ENCODE data around the gene SLC25A33. TPM values are rescaled to one million over a fixed set of nuclear protein-coding genes. Genes with fewer than 3 reads are reported as not detected.
"Not testable (repeated sequence)": the region's sequence is repeated elsewhere in the genome, so short reads cannot be mapped to it uniquely, and the experiment has no call there.

SLC25A33 gene
- total RNA-seq: 10 to 100 TPM; 22.2 to 24.9 (median 22.2) TPM

GRCh38 chr1:9539165-9539828 lies at the start of gene SLC25A33:
SLC25A33 (plus strand) TSS chr1:9539465; CDS start chr1:9539692, 227 bp downstream.
- peaks cover 32% of the 10 kb centered on the region for H3K4me1 Mint-ChIP-seq (ENCODE audit: low read depth)
- peak; percentile 97 for ATAC-seq
- DNase-seq: peak; percentile 98
- H3K36me3 Mint-ChIP-seq (ENCODE audit: insufficient read depth): no peaks in the 10 kb centered on the region
- peak within 1 kb of the TSS; percentile 93 for H3K4me3 Mint-ChIP-seq
- H3K9me3 Mint-ChIP-seq: no peaks in the 10 kb centered on the region
- H3K27me3 Mint-ChIP-seq (ENCODE audit: low read depth): no peaks in the 10 kb centered on the region

GRCh38 chr1:9490605-9491339 lies 48.5 kb upstream of the SLC25A33 start:
- H3K9me3 Mint-ChIP-seq: no peaks in the 10 kb centered on the region
- no peak overlapping the region for H3K4me3 Mint-ChIP-seq
- ATAC-seq (peak; percentile 32 to 74), DNase-seq (peak; percentile 84)
- peaks cover 9% of the 10 kb centered on the region for H3K27me3 Mint-ChIP-seq (ENCODE audit: low read depth)
- H3K4me1 Mint-ChIP-seq (ENCODE audit: low read depth): peaks cover 3% of the 10 kb centered on the region
- no peaks in the 10 kb centered on the region for H3K36me3 Mint-ChIP-seq (ENCODE audit: insufficient read depth)

- Mint-ChIP-seq H3K4me1 (ENCODE audit: low read depth) (peaks cover 3% of the 10 kb centered on the region), H3K4me3 (no peak overlapping the region), H3K9me3 (no peaks in the 10 kb centered on the region), H3K27me3 (ENCODE audit: low read depth) (peaks cover 7% of the 10 kb centered on the region), H3K36me3 (ENCODE audit: insufficient read depth) (no peaks in the 10 kb centered on the region)
- DNase-seq: no peak
- no peak for ATAC-seq
Measured at GRCh38 chr1:9493326-9493725, 45.9 kb upstream of the SLC25A33 start.

- H3K9me3 Mint-ChIP-seq: no peaks in the 10 kb centered on the region
- DNase-seq (peak; percentile 59), ATAC-seq (peak; percentile 90 to 94)
- H3K4me3 Mint-ChIP-seq: peak overlapping the region; percentile 74
- H3K4me1 Mint-ChIP-seq (ENCODE audit: low read depth): peaks cover 3% of the 10 kb centered on the region
- no peaks in the 10 kb centered on the region for H3K36me3 Mint-ChIP-seq (ENCODE audit: insufficient read depth)
- H3K27me3 Mint-ChIP-seq (ENCODE audit: low read depth): peaks cover 5% of the 10 kb centered on the region
Measured at GRCh38 chr1:9494936-9495758, 44.1 kb upstream of the SLC25A33 start.

GRCh38 chr1:9495854-9496374 lies 43.4 kb upstream of the SLC25A33 start:
- no peak for ATAC-seq
- no peaks in the 10 kb centered on the region for H3K9me3 Mint-ChIP-seq
- peaks cover 5% of the 10 kb centered on the region for H3K27me3 Mint-ChIP-seq (ENCODE audit: low read depth)
- peaks cover 3% of the 10 kb centered on the region for H3K4me1 Mint-ChIP-seq (ENCODE audit: low read depth)
- no peak overlapping the region for H3K4me3 Mint-ChIP-seq
- DNase-seq: no peak
- H3K36me3 Mint-ChIP-seq (ENCODE audit: insufficient read depth): no peaks in the 10 kb centered on the region

GRCh38 chr1:9500756-9501754 lies 38.2 kb upstream of the SLC25A33 start:
- ATAC-seq (no peak), DNase-seq (no peak)
- Mint-ChIP-seq H3K36me3 (ENCODE audit: insufficient read depth) (no peaks in the 10 kb centered on the region), H3K4me3 (no peak overlapping the region), H3K27me3 (ENCODE audit: low read depth) (peaks cover 3% of the 10 kb centered on the region), H3K9me3 (no peaks in the 10 kb centered on the region), H3K4me1 (ENCODE audit: low read depth) (no peaks in the 10 kb centered on the region)

- no peak for DNase-seq
- Mint-ChIP-seq H3K4me1 (ENCODE audit: low read depth) (no peaks in the 10 kb centered on the region), H3K4me3 (no peak overlapping the region), H3K27me3 (ENCODE audit: low read depth) (peaks cover 3% of the 10 kb centered on the region), H3K36me3 (ENCODE audit: insufficient read depth) (no peaks in the 10 kb centered on the region), H3K9me3 (no peaks in the 10 kb centered on the region)
- no peak for ATAC-seq
Measured at GRCh38 chr1:9503001-9503675, 36.1 kb upstream of the SLC25A33 start.

- DNase-seq (no peak), ATAC-seq (no peak)
- no peaks in the 10 kb centered on the region for H3K4me1 Mint-ChIP-seq (ENCODE audit: low read depth)
- no peak overlapping the region for H3K4me3 Mint-ChIP-seq
- no peaks in the 10 kb centered on the region for H3K9me3 Mint-ChIP-seq
- H3K36me3 Mint-ChIP-seq (ENCODE audit: insufficient read depth): no peaks in the 10 kb centered on the region
- peaks cover 3% of the 10 kb centered on the region for H3K27me3 Mint-ChIP-seq (ENCODE audit: low read depth)
Measured at GRCh38 chr1:9505143-9505542, 34.1 kb upstream of the SLC25A33 start.

- H3K4me3 Mint-ChIP-seq: no peak overlapping the region
- H3K4me1 Mint-ChIP-seq (ENCODE audit: low read depth): no peaks in the 10 kb centered on the region
- no peaks in the 10 kb centered on the region for H3K27me3 Mint-ChIP-seq (ENCODE audit: low read depth)
- ATAC-seq (no peak), DNase-seq (no peak)
- no peaks in the 10 kb centered on the region for H3K9me3 Mint-ChIP-seq
- H3K36me3 Mint-ChIP-seq (ENCODE audit: insufficient read depth): no peaks in the 10 kb centered on the region
Measured at GRCh38 chr1:9506901-9507300, 32.4 kb upstream of the SLC25A33 start.

GRCh38 chr1:9510130-9510529 lies 29.1 kb upstream of the SLC25A33 start:
- Mint-ChIP-seq H3K27me3 (ENCODE audit: low read depth) (no peaks in the 10 kb centered on the region), H3K36me3 (ENCODE audit: insufficient read depth) (no peaks in the 10 kb centered on the region), H3K4me3 (no peak overlapping the region), H3K4me1 (ENCODE audit: low read depth) (no peaks in the 10 kb centered on the region), H3K9me3 (no peaks in the 10 kb centered on the region)
- no peak for ATAC-seq
- DNase-seq: no peak

GRCh38 chr1:9515550-9515949 lies 23.7 kb upstream of the SLC25A33 start:
- not testable (repeated sequence) for H3K4me1 Mint-ChIP-seq (ENCODE audit: low read depth); H3K36me3 Mint-ChIP-seq (ENCODE audit: insufficient read depth); H3K4me3 Mint-ChIP-seq; H3K27me3 Mint-ChIP-seq (ENCODE audit: low read depth); H3K9me3 Mint-ChIP-seq; DNase-seq; ATAC-seq

- ATAC-seq (no peak), DNase-seq (no peak)
- Mint-ChIP-seq H3K4me1 (ENCODE audit: low read depth) (no peaks in the 10 kb centered on the region), H3K4me3 (no peak overlapping the region), H3K27me3 (ENCODE audit: low read depth) (no peaks in the 10 kb centered on the region), H3K9me3 (no peaks in the 10 kb centered on the region), H3K36me3 (ENCODE audit: insufficient read depth) (no peaks in the 10 kb centered on the region)
Measured at GRCh38 chr1:9518454-9518998, 20.7 kb upstream of the SLC25A33 start.

GRCh38 chr1:9520411-9520810 lies 18.9 kb upstream of the SLC25A33 start:
- Mint-ChIP-seq H3K4me1 (ENCODE audit: low read depth) (no peaks in the 10 kb centered on the region), H3K36me3 (ENCODE audit: insufficient read depth) (no peaks in the 10 kb centered on the region), H3K4me3 (no peak overlapping the region), H3K9me3 (no peaks in the 10 kb centered on the region), H3K27me3 (ENCODE audit: low read depth) (no peaks in the 10 kb centered on the region)
- DNase-seq (no peak), ATAC-seq (no peak)
